Measurements from ENCODE around the gene CKB. TPM values are rescaled to one million over a fixed set of nuclear protein-coding genes. Genes with fewer than 3 reads are reported as not detected.
"Not testable (repeated sequence)": the region's sequence is repeated elsewhere in the genome, so short reads cannot be mapped to it uniquely, and the experiment has no call there.

CKB gene
- total and polyA plus RNA-seq, 9 of the 15 experiments (the other 6 are each of a cell fraction or from before 2014, with no cell fraction given), result 23.9 to 692 (median 132) TPM

GRCh38 chr14:103512701-103513611 lies 9.7 kb downstream of the CKB start (continued):
- no peak for TF ChIP-seq HNRNPK (IDR thresholded peaks at IDR 0.05; ENCODE audit: low read depth, low read length, poor library complexity, severe bottlenecking)
- TF ChIP-seq ZBTB33 (CRISPR knock-in tag; IDR thresholded peaks at IDR 0.05), result peak; percentile 84
- no peak for TF ChIP-seq PHB2 (IDR thresholded peaks at IDR 0.05; ENCODE audit: low read depth)
- TF ChIP-seq ETV1 (tag; conservative IDR thresholded peaks at IDR 0.05; ENCODE audit: low read depth), result no peak
- TF ChIP-seq ELK1 (CRISPR knock-in tag; IDR thresholded peaks at IDR 0.05), result no peak
- no peak for TF ChIP-seq EWSR1 (IDR thresholded peaks at IDR 0.05; ENCODE audit: borderline replicate concordance, low read depth, partially characterized antibody)
- peak; percentile 55; the same call in 1 of the 2 replicates for TF ChIP-seq POLR2G (IDR thresholded peaks at IDR 0.05; ENCODE audit: low read depth, low read length)
- TF ChIP-seq CHAMP1 (IDR thresholded peaks at IDR 0.05), result no peak

- WGBS (ENCODE audit: insufficient coverage, low coverage, missing lambda C conversion rate), result 100% methylated on average over 5 of the region's 8 CpGs
- H3K27me3 ChIP-seq (ENCODE audit: control insufficient read depth in 2 of 2, insufficient read depth in 2 of 2, low read length in 2 of 2); H3K9me3 ChIP-seq (replicated peaks; ENCODE audit: control insufficient read depth, insufficient read depth, low read depth, low read length); H3K4me3 ChIP-seq; BruUV-seq (replicated peaks); in situ Hi-C loops (cut with MboI); intact Hi-C loops (cut with micrococcal nuclease); FAIRE-seq; H4K20me1 ChIP-seq (replicated peaks; ENCODE audit: control insufficient read depth, insufficient read depth, low read length); ATAC-seq; H3K9me1 ChIP-seq (ENCODE audit: control insufficient read depth, insufficient read depth, low read length); CTCF ChIA-PET (ENCODE audit: low intra/inter-chr PET ratio); H2AFZ ChIP-seq (ENCODE audit: low read depth, low read length); H3K79me2 ChIP-seq (ENCODE audit: control insufficient read depth, insufficient read depth, low read length); H3K27ac ChIP-seq (ENCODE audit: extremely low read depth, low read depth, low read length); H3K9ac ChIP-seq (ENCODE audit: insufficient read depth in 1 of 2, low read depth in 2 of 2, low read length in 2 of 2); DNase-seq (ENCODE audit: extremely low read depth in 1 of 4, low spot score in 3 of 4); H3K4me2 ChIP-seq (ENCODE audit: insufficient read depth, low read length): not testable (repeated sequence)
- POLR2A ChIA-PET, result interaction anchor here (0.6 to 2.8 kb wide), 2 partner anchors 10 to 66 kb away, joined by 3 to 12 read pairs; partner anchors contain the start of gene CKB
- Histone ChIP-seq H3K4me1 (replicated peaks in 1 of 2; ENCODE audit: control insufficient read depth in 2 of 2, insufficient read depth in 2 of 2, low read length in 2 of 2) (peaks cover 0 to 19% of the 10 kb centered on the region in 2 experiments; a peak in 2 of 5 replicates), H3K36me3 (ENCODE audit: control insufficient read depth, insufficient read depth, low read length) (peaks cover 21% of the 10 kb centered on the region; the same call in 2 of the 3 replicates)
Measured at GRCh38 chr14:103512180-103512579, 10.4 kb downstream of the CKB start.
